HEK293 (cell line): Measurements from ENCODE around the gene CEP112.

Experiments
- CTCF ChIA-PET: fragments of 350-600 bp; formaldehyde crosslinking; extraction: SDS; loops from one replicate; lab custom pipeline; 2021; ENCODE audit warnings: antibody characterized with exemption; lab: Yijun Ruan, JAX
- POLR2A ChIA-PET: fragments of 300-600 bp; formaldehyde crosslinking; extraction: SDS; loops from one replicate; lab custom pipeline; 2020; ENCODE audit warnings: antibody characterized with exemption, inconsistent platforms; lab: Yijun Ruan, JAX
- H3K27ac ChIP-seq: fragments of 200-500 bp; sonication (Bioruptor generic); 2 replicates; pipeline ENCODE4 v1.5.1; 2014; ENCODE audit warnings: low read depth, low read length, control low read depth, inconsistent platforms; ENCODE audit errors: extremely low read depth
- H3K36me3 ChIP-seq, 2 experiments: fragments of 200-500 bp in 1 of 2; sonication (Bioruptor generic) in 1 of 2; 1 replicate in 1 of 2; 2 replicates in 1 of 2; pipeline ENCODE4 v1.5.1; 2014 to 2017; ENCODE audit warnings: inconsistent platforms in 2 of 2, low read length in 2 of 2; ENCODE audit not compliant: control insufficient read depth in 2 of 2, insufficient read depth in 1 of 2
- H3K4me1 ChIP-seq: fragments of 200-500 bp; sonication (Bioruptor generic); 2 replicates; pipeline ENCODE4 v1.5.1; 2014; ENCODE audit warnings: mild to moderate bottlenecking, low read length, inconsistent platforms; ENCODE audit not compliant: control insufficient read depth, insufficient read depth
- H3K4me3 ChIP-seq: 2 replicates; pipeline ENCODE4 v1.5.1; 2011; ENCODE audit warnings: low read depth, mild to moderate bottlenecking, control low read depth, low read length, moderate library complexity
- H3K9me3 ChIP-seq: fragments of 200-500 bp; sonication (Bioruptor generic); 2 replicates; pipeline ENCODE4 v1.5.1; 2014; ENCODE audit warnings: low read depth, low read length, inconsistent platforms; ENCODE audit not compliant: control insufficient read depth, insufficient read depth
- BCL11B ChIP-seq: fragments of 450-650 bp; formaldehyde crosslinking; IDR thresholded peaks from 2 replicates; pipeline ENCODE4 v1.5.1; 2016; ENCODE audit warnings: low read depth, missing biosample characterization, missing genetic modification characterization
- KLF8 ChIP-seq: fragments of 450-650 bp; formaldehyde crosslinking; IDR thresholded peaks from 2 replicates; pipeline ENCODE4 v1.5.1; 2016; ENCODE audit warnings: missing biosample characterization, missing genetic modification characterization
- RBAK ChIP-seq: fragments of 450-650 bp; formaldehyde crosslinking; IDR thresholded peaks from 2 replicates; pipeline ENCODE4 v1.5.1; 2016; ENCODE audit warnings: missing biosample characterization, missing genetic modification characterization
- SP7 ChIP-seq: fragments of 450-650 bp; formaldehyde crosslinking; IDR thresholded peaks from 2 replicates; pipeline ENCODE4 v1.5.1; 2016; ENCODE audit warnings: missing biosample characterization, missing genetic modification characterization
- ZBTB11 ChIP-seq: fragments of 450-650 bp; formaldehyde crosslinking; conservative IDR thresholded peaks from 2 replicates; pipeline ENCODE4 v1.5.1; 2016; ENCODE audit warnings: low read depth, missing biosample characterization, missing genetic modification characterization
- ZNF169 ChIP-seq: fragments of 450-650 bp; formaldehyde crosslinking; IDR thresholded peaks from 2 replicates; pipeline ENCODE4 v1.5.1; 2016; ENCODE audit warnings: missing biosample characterization, missing genetic modification characterization
- ZNF202 ChIP-seq: fragments of 450-650 bp; formaldehyde crosslinking; IDR thresholded peaks from 2 replicates; pipeline ENCODE4 v1.5.1; 2016; ENCODE audit warnings: missing biosample characterization, missing genetic modification characterization, borderline replicate concordance
- ZNF518A ChIP-seq: fragments of 450-650 bp; formaldehyde crosslinking; conservative IDR thresholded peaks from 2 replicates; pipeline ENCODE4 v1.5.1; 2016; ENCODE audit warnings: low read depth, missing biosample characterization, missing genetic modification characterization
- ZNF529 ChIP-seq: fragments of 450-650 bp; formaldehyde crosslinking; IDR thresholded peaks from 2 replicates; pipeline ENCODE4 v1.5.1; 2017; ENCODE audit warnings: missing genetic modification characterization, missing biosample characterization; ENCODE audit not compliant: insufficient replicate concordance
- ZNF544 ChIP-seq: fragments of 450-650 bp; formaldehyde crosslinking; IDR thresholded peaks from 2 replicates; pipeline ENCODE4 v1.5.0; 2017; ENCODE audit warnings: missing biosample characterization, missing genetic modification characterization
- ZNF555 ChIP-seq: fragments of 450-650 bp; formaldehyde crosslinking; conservative IDR thresholded peaks from 2 replicates; pipeline ENCODE4 v1.5.1; 2017; ENCODE audit warnings: missing biosample characterization, mild to moderate bottlenecking, missing genetic modification characterization, inconsistent platforms
- ZNF571 ChIP-seq: fragments of 450-650 bp; formaldehyde crosslinking; IDR thresholded peaks from 2 replicates; pipeline ENCODE4 v1.5.0; 2017; ENCODE audit warnings: missing biosample characterization, missing genetic modification characterization
- ZNF645 ChIP-seq: fragments of 450-650 bp; formaldehyde crosslinking; IDR thresholded peaks from 2 replicates; pipeline ENCODE4; 2016; ENCODE audit warnings: missing biosample characterization, missing genetic modification characterization
- ZNF670 ChIP-seq: fragments of 450-650 bp; formaldehyde crosslinking; IDR thresholded peaks from 2 replicates; pipeline ENCODE4 v1.5.1; 2016; ENCODE audit warnings: missing biosample characterization, missing genetic modification characterization, low read depth
- ZNF692 ChIP-seq: fragments of 450-650 bp; formaldehyde crosslinking; IDR thresholded peaks from 2 replicates; pipeline ENCODE4 v1.5.1; 2016; ENCODE audit warnings: missing biosample characterization, missing genetic modification characterization
- ZNF704 ChIP-seq: fragments of 450-650 bp; formaldehyde crosslinking; IDR thresholded peaks from 2 replicates; pipeline ENCODE4 v1.5.1; 2016; ENCODE audit warnings: missing biosample characterization, missing genetic modification characterization
- ZNF776 ChIP-seq: fragments of 450-650 bp; formaldehyde crosslinking; IDR thresholded peaks from 2 replicates; pipeline ENCODE4 v1.5.0; 2017; ENCODE audit warnings: missing biosample characterization, missing genetic modification characterization, borderline replicate concordance

The CEP112 gene

GRCh38 chr17:66006654-66007053 is 185.3 kb downstream of the CEP112 start (continued):
- TF ChIP-seq ZNF529 (tag by site-specific recombination), result no peak
- no peak for TF ChIP-seq ZNF670 (tag by site-specific recombination)
- TF ChIP-seq ZNF169, result no peak
- no peak for TF ChIP-seq ZBTB11 (tag by site-specific recombination)
- no peak for TF ChIP-seq ZNF555 (tag by site-specific recombination)

- no peaks in the 10 kb centered on the region for H3K4me1 ChIP-seq
- no peak overlapping the region for H3K27ac ChIP-seq
- H3K4me3 ChIP-seq, result no peak overlapping the region
- ChIA-PET CTCF (no interaction called here), POLR2A (no interaction called here)
- peaks cover 0 to 12% of the 10 kb centered on the region in 2 experiments; a peak in 1 of 3 replicates for H3K36me3 ChIP-seq
- no peak for TF ChIP-seq ZNF692 (tag by site-specific recombination)
- no peak for TF ChIP-seq RBAK
- no peak for TF ChIP-seq ZNF544 (tag by site-specific recombination)
- TF ChIP-seq ZNF776 (tag by site-specific recombination), result no peak
- TF ChIP-seq KLF8 (tag by site-specific recombination), result no peak
- no peak for TF ChIP-seq ZNF518A
- no peak for TF ChIP-seq ZNF571 (tag by site-specific recombination)
- no peak for TF ChIP-seq ZNF645 (tag by site-specific recombination)
- no peak for TF ChIP-seq SP7
- no peak for TF ChIP-seq BCL11B
- TF ChIP-seq ZNF202, result no peak
- TF ChIP-seq ZNF704 (tag by site-specific recombination), result no peak
- no peaks in the 10 kb centered on the region for H3K9me3 ChIP-seq
These were observed 189.1 kb downstream of the CEP112 start for GRCh38 chr17:66002812-66003211.
